Keratinocyte (primary cell): Measurements from ENCODE around the gene RBM47. TPM values are rescaled to one million over a fixed set of nuclear protein-coding genes. Genes with fewer than 3 reads are reported as not detected.

Source experiments
- DNase-seq: peaks from one replicate; pipeline ENCODE4 v3.0.0-alpha.2; 2011; ENCODE audit warnings: low read depth, missing footprints, low spot score
- FAIRE-seq: peaks from 2 replicates; lab custom pipeline; 2011; peaks lifted over from hg19 to GRCh38; lab: Jason Lieb, UNC
- H2AFZ ChIP-seq: 2 replicates; pipeline ENCODE4 v1.6.0; 2012; ENCODE audit warnings: low read length, control low read depth, inconsistent platforms; ENCODE audit not compliant: control insufficient read depth
- H3K27ac ChIP-seq: 2 replicates; pipeline ENCODE4 v1.5.1; 2011; ENCODE audit warnings: low read length; ENCODE audit not compliant: control insufficient read depth, insufficient read depth
- H3K27me3 ChIP-seq: 3 replicates; pipeline ENCODE4 v1.6.0; 2011; ENCODE audit warnings: low read length; ENCODE audit not compliant: control insufficient read depth, insufficient read depth; ENCODE audit errors: extremely low read depth
- H3K36me3 ChIP-seq, 2 experiments: 2 replicates in 1 of 2; 3 replicates in 1 of 2; pipeline ENCODE4 v1.5.1; 2011; ENCODE audit warnings: low read length in 2 of 2, mild to moderate bottlenecking in 1 of 2; ENCODE audit not compliant: control insufficient read depth in 2 of 2, insufficient read depth in 2 of 2; ENCODE audit errors: extremely low read depth in 1 of 2
- H3K4me1 ChIP-seq: 3 replicates; pipeline ENCODE4 v1.5.1; 2011; ENCODE audit warnings: low read length; ENCODE audit not compliant: control insufficient read depth, insufficient read depth; ENCODE audit errors: extremely low read depth
- H3K4me2 ChIP-seq: 3 replicates; pipeline ENCODE4 v1.6.0; 2011; ENCODE audit warnings: low read depth, low read length; ENCODE audit not compliant: control insufficient read depth, insufficient read depth; ENCODE audit errors: extremely low read depth
- H3K4me3 ChIP-seq, 3 experiments: fragments of 200-600 bp in 1 of 3; sonication (generic) in 1 of 3; 2 replicates in 2 of 3; 3 replicates in 1 of 3; pipeline ENCODE4 v1.5.1; 2011 to 2016; ENCODE audit warnings: low read length in 3 of 3, mild to moderate bottlenecking in 3 of 3, control low read depth in 2 of 3, inconsistent platforms in 1 of 3, low read depth in 1 of 3, mixed read lengths in 1 of 3, mixed run types in 1 of 3, moderate library complexity in 1 of 3; ENCODE audit not compliant: control insufficient read depth in 2 of 3, insufficient read depth in 2 of 3; ENCODE audit errors: extremely low read depth in 1 of 3
- H3K79me2 ChIP-seq: 2 replicates; pipeline ENCODE4 v1.6.0; 2012; ENCODE audit warnings: low read length; ENCODE audit not compliant: control insufficient read depth, insufficient read depth
- H3K9ac ChIP-seq: 3 replicates; pipeline ENCODE4 v1.6.0; 2011; ENCODE audit warnings: low read length; ENCODE audit not compliant: control insufficient read depth, insufficient read depth; ENCODE audit errors: extremely low read depth
- H3K9me1 ChIP-seq: 3 replicates; pipeline ENCODE4 v1.6.0; 2011; ENCODE audit warnings: low read length; ENCODE audit not compliant: control insufficient read depth, insufficient read depth; ENCODE audit errors: extremely low read depth
- H3K9me3 ChIP-seq: 2 replicates; pipeline ENCODE4 v1.5.1; 2012; ENCODE audit warnings: low read depth, low read length; ENCODE audit not compliant: control insufficient read depth
- H4K20me1 ChIP-seq: 3 replicates; pipeline ENCODE4 v1.6.0; 2011; ENCODE audit warnings: low read length; ENCODE audit not compliant: control insufficient read depth, insufficient read depth; ENCODE audit errors: extremely low read depth
- EZH2 ChIP-seq: IDR thresholded peaks from one replicate; pipeline ENCODE4 v1.6.1; 2012; ENCODE audit warnings: inconsistent platforms, mild to moderate bottlenecking, low read length, moderate library complexity
- dilution Hi-C: fragments of 300-500 bp; cut with MboI; formaldehyde crosslinking; loops from one replicate; pipeline ENCODE4 v1.7.0; 2020; ENCODE audit warnings: low sequenced_read_pairs; ENCODE audit not compliant: extremely low pct_ligation_motif_present
- polyA plus RNA-seq, 5 experiments: library from polyadenylated mRNA; depleted of rRNA in 3 of 5; stranded (reverse) in 3 of 5; stranded (forward) in 1 of 5; unstranded in 1 of 5; fragments of >200 nt; gene quantifications; 1 replicate in 1 of 5; 2 replicates in 3 of 5; 3 replicates in 1 of 5; pipeline versions ENCODE4 v1.2.1 to v1.2.3, GENCODE V29; 2011 to 2012; ENCODE audit warnings: missing spikeins in 2 of 5, low read depth in 1 of 5, low replicate concordance in 1 of 5
- TF ChIP-seq, protein P1 (sequence below), 3 experiments: IDR thresholded peaks in 1 of 3; conservative IDR thresholded peaks in 1 of 3; optimal IDR thresholded peaks in 1 of 3; 2 replicates in 2 of 3; 3 replicates in 1 of 3; pipeline versions ENCODE3 to v1.5.1; 2011; ENCODE audit warnings: low read length in 3 of 3, mild to moderate bottlenecking in 3 of 3, moderate library complexity in 2 of 3, control low read depth in 1 of 3, inconsistent platforms in 1 of 3; ENCODE audit not compliant: insufficient read depth in 2 of 3; ENCODE audit errors: extremely low read depth in 1 of 3

RBM47 gene
- polyA plus RNA-seq, 1 donor (not counting 4 experiments of a cell fraction or from before 2014, with no cell fraction given), result 6.9 TPM

DNA sequence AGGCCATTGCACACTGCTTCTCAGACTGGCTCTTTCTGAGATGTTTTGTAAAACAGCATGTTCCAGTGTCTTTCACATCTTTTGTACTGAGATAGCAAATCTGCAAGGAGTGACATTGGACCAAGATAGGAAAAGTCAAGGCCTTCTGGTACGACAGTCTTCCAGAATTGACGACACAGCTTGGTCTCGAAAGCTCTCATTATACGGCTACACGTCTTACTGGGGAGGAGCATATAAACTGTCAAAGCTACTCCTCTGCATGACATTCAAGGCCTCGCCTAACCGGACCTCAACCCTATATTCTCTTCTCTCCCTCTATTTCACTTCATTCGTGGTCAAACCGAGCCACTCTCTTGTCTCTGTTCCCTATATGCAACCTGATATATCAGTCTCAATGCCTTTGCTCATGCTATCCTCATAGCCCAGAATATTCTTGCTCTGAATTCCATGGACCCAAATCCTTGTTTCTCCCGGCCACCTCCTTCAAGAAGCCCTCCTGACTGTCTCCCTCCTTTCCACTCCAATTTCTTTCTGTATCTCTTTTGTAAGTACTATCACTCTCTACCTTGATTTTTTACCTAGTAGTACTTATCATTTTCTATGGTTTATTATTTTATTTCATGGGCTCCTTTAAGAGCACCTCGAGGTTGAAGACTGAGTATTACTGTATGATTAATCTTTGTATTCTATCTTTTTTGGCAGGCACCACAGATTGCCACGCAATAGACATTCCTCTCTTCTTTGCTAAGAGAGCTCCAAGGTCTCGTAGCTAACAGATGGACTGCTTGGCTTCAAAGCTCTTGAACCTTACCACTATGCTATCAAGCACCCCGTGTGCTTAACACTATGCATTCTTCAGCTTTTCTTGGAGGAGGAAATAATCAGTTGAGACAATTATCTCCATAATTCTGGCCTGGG is 35.1 kb downstream of the RBM47 start:
- Histone ChIP-seq H2AFZ (no peak overlapping the region), H3K9me3 (no peaks in the 10 kb centered on the region), H3K27ac (no peak overlapping the region), H3K4me1 (peaks cover 6% of the 10 kb centered on the region), H3K4me2 (no peak overlapping the region), H3K36me3 (no peaks in the 10 kb centered on the region), H3K9me1 (no peaks in the 10 kb centered on the region), H3K9ac (no peak overlapping the region), H3K27me3 (no peaks in the 10 kb centered on the region), H4K20me1 (no peaks in the 10 kb centered on the region), H3K79me2 (no peaks in the 10 kb centered on the region), H3K4me3 (no peak overlapping the region)
- DNase-seq (peak; percentile 21), FAIRE-seq (peak; percentile 68)
- dilution Hi-C loops, result no loop called here
- TF ChIP-seq EZH2, result no peak

DNA sequence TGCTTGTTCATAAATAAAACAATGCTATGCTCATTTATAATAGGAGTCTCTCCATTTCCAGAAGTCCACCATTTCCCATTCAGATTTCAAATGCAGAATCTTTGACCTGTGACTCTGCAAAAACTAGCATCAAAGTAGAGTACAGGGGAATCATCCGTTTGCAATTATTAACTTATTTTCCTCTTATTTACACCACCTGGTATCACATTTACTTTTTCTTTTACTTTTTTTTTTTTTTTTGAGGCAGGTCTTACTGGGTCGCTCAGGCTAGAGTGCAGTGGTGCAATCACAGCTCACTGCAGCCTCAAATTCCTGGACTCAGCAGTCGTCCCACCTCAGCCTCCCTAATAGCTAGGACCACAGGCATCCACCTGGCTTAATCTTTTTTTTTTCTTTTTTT is 37.6 kb downstream of the RBM47 start:
- Histone ChIP-seq H4K20me1 (no peaks in the 10 kb centered on the region), H3K4me3 (no peak overlapping the region), H3K36me3 (no peaks in the 10 kb centered on the region), H3K9me1 (no peaks in the 10 kb centered on the region), H3K4me1 (peaks cover 15% of the 10 kb centered on the region), H2AFZ (no peak overlapping the region), H3K27ac (no peak overlapping the region), H3K4me2 (no peak overlapping the region), H3K9ac (no peak overlapping the region), H3K9me3 (no peaks in the 10 kb centered on the region), H3K79me2 (no peaks in the 10 kb centered on the region), H3K27me3 (no peaks in the 10 kb centered on the region)
- TF ChIP-seq EZH2, result no peak
- TF ChIP-seq, protein P1, sequence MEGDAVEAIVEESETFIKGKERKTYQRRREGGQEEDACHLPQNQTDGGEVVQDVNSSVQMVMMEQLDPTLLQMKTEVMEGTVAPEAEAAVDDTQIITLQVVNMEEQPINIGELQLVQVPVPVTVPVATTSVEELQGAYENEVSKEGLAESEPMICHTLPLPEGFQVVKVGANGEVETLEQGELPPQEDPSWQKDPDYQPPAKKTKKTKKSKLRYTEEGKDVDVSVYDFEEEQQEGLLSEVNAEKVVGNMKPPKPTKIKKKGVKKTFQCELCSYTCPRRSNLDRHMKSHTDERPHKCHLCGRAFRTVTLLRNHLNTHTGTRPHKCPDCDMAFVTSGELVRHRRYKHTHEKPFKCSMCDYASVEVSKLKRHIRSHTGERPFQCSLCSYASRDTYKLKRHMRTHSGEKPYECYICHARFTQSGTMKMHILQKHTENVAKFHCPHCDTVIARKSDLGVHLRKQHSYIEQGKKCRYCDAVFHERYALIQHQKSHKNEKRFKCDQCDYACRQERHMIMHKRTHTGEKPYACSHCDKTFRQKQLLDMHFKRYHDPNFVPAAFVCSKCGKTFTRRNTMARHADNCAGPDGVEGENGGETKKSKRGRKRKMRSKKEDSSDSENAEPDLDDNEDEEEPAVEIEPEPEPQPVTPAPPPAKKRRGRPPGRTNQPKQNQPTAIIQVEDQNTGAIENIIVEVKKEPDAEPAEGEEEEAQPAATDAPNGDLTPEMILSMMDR (optimal IDR thresholded peaks at IDR 0.05 in 1 of 3, IDR thresholded peaks at IDR 0.05 in 1 of 3, conservative IDR thresholded peaks at IDR 0.05 in 1 of 3; ENCODE audit: extremely low read depth in 1 of 3, insufficient read depth in 2 of 3, low read length in 3 of 3), result no peak
- FAIRE-seq (no peak), DNase-seq (no peak)
- dilution Hi-C loops, result no loop called here
